GM23338 (cell line): ENCODE measurements around the gene CARTPT. TPM values are rescaled to one million over a fixed set of nuclear protein-coding genes. Genes with fewer than 3 reads are reported as not detected.
A peak's percentile ranks its signal among the peaks of the same experiment; 100 is the strongest.

ENCODE experiments used
- ATAC-seq: fragments of 200-7000 bp; cut with Tn5 transposase; 3 replicates; pipeline ENCODE4 v1.9.1; 2020
- DNase-seq: peaks from one replicate; pipeline ENCODE4 v3.0.0-alpha.2; 2015; ENCODE audit warnings: low spot score
- H2AFZ ChIP-seq: fragments of 200-600 bp; sonication (generic); 2 replicates; pipeline ENCODE4 v1.8.0; 2016; ENCODE audit warnings: antibody characterized with exemption, mild to moderate bottlenecking, moderate library complexity
- H3F3A ChIP-seq: fragments of 200-600 bp; sonication (generic); replicated peaks from 2 replicates; pipeline ENCODE4 v1.8.0; 2017; ENCODE audit warnings: antibody characterized with exemption, mixed run types, low read depth
- H3K27ac ChIP-seq: fragments of 200-600 bp; sonication (generic); 2 replicates; pipeline ENCODE4 v1.6.1; 2016; ENCODE audit warnings: low read depth
- H3K27me3 ChIP-seq: fragments of 200-600 bp; sonication (generic); 2 replicates; pipeline ENCODE4 v1.8.0; 2016; ENCODE audit warnings: mild to moderate bottlenecking, mixed run types, moderate library complexity; ENCODE audit not compliant: insufficient read depth
- H3K36me3 ChIP-seq: fragments of 200-600 bp; sonication (generic); 2 replicates; pipeline ENCODE4 v1.8.0; 2016; ENCODE audit warnings: mild to moderate bottlenecking; ENCODE audit not compliant: insufficient read depth
- H3K4me1 ChIP-seq: fragments of 200-600 bp; sonication (generic); 2 replicates; pipeline ENCODE4 v1.8.0; 2016; ENCODE audit warnings: mild to moderate bottlenecking, moderate library complexity; ENCODE audit not compliant: insufficient read depth
- H3K4me2 ChIP-seq: fragments of 200-600 bp; sonication (generic); 2 replicates; pipeline ENCODE4 v1.7.1; 2017; ENCODE audit warnings: mixed run types
- H3K4me3 ChIP-seq: fragments of 200-600 bp; sonication (generic); 2 replicates; pipeline ENCODE4 v1.6.1; 2016; ENCODE audit warnings: mixed run types
- H3K79me2 ChIP-seq: fragments of 200-600 bp; sonication (generic); replicated peaks from 2 replicates; pipeline ENCODE4 v1.8.0; 2017; ENCODE audit warnings: mild to moderate bottlenecking; ENCODE audit not compliant: insufficient read depth
- H3K9me2 ChIP-seq: fragments of 200-600 bp; sonication (generic); 2 replicates; pipeline ENCODE4 v1.8.0; 2017; ENCODE audit not compliant: insufficient read depth
- H4K20me1 ChIP-seq: fragments of 200-600 bp; sonication (generic); replicated peaks from 2 replicates; pipeline ENCODE4 v1.8.0; 2017; ENCODE audit warnings: mild to moderate bottlenecking; ENCODE audit not compliant: insufficient read depth
- H3K27ac Mint-ChIP-seq: 2 replicates; pipeline ENCODE4 v1.8.0; 2020; ENCODE audit warnings: inconsistent platforms, mild to moderate bottlenecking, moderate library complexity, mixed read lengths
- H3K27me3 Mint-ChIP-seq: 3 replicates; pipeline ENCODE4 v1.8.0; 2022; ENCODE audit warnings: low read depth, mild to moderate bottlenecking, moderate library complexity, mixed read lengths, inconsistent platforms; ENCODE audit not compliant: insufficient read depth, poor library complexity
- H3K36me3 Mint-ChIP-seq: 3 replicates; pipeline ENCODE4 v1.8.0; 2021; ENCODE audit warnings: low read depth, mild to moderate bottlenecking, inconsistent platforms, moderate library complexity, mixed read lengths
- H3K4me1 Mint-ChIP-seq: 3 replicates; pipeline ENCODE4 v1.8.0; 2020; ENCODE audit warnings: mild to moderate bottlenecking, inconsistent platforms, mixed read lengths
- H3K4me3 Mint-ChIP-seq: 3 replicates; pipeline ENCODE4 v1.8.0; 2021; ENCODE audit warnings: moderate library complexity, mild to moderate bottlenecking, inconsistent platforms, mixed read lengths
- H3K9me3 Mint-ChIP-seq: 3 replicates; pipeline ENCODE4 v1.8.0; 2020; ENCODE audit warnings: moderate library complexity, mild to moderate bottlenecking, inconsistent platforms, mixed read lengths
- CREB1 ChIP-seq: fragments of 250-450 bp; sonication (Bioruptor Pico); IDR thresholded peaks from 2 replicates; pipeline ENCODE4 v1.5.0; 2020; ENCODE audit warnings: low read depth, mild to moderate bottlenecking, moderate library complexity
- ETS1 ChIP-seq: IDR thresholded peaks from 2 replicates; pipeline ENCODE4 v1.6.1; 2016; ENCODE audit warnings: antibody characterized with exemption
- EZH2 ChIP-seq: fragments of 200-600 bp; sonication (generic); IDR thresholded peaks from one replicate; pipeline ENCODE4 v1.8.0; 2017; ENCODE audit warnings: antibody characterized with exemption, mild to moderate bottlenecking, low read depth; ENCODE audit not compliant: unreplicated experiment
- EZH2phosphoT487 ChIP-seq: fragments of 200-600 bp; sonication (generic); IDR thresholded peaks from one replicate; pipeline ENCODE4 v1.8.1; 2018; ENCODE audit warnings: antibody characterized with exemption; ENCODE audit not compliant: unreplicated experiment
- JUNB ChIP-seq: IDR thresholded peaks from one replicate; pipeline ENCODE4 v1.6.1; 2016; ENCODE audit warnings: antibody characterized with exemption; ENCODE audit not compliant: unreplicated experiment
- NANOG ChIP-seq: IDR thresholded peaks from 2 replicates; pipeline ENCODE4 v1.6.1; 2016; ENCODE audit warnings: antibody characterized with exemption, borderline replicate concordance
- POLR2AphosphoS5 ChIP-seq: IDR thresholded peaks from 2 replicates; pipeline ENCODE4 v1.6.1; 2016; ENCODE audit warnings: antibody characterized with exemption, low read depth
- STAT1 ChIP-seq: IDR thresholded peaks from one replicate; pipeline ENCODE4 v1.6.1; 2016; ENCODE audit warnings: antibody characterized with exemption; ENCODE audit not compliant: unreplicated experiment
- ZNF114 ChIP-seq: fragments of 250-450 bp; sonication (Bioruptor Pico); IDR thresholded peaks from 2 replicates; pipeline ENCODE4 v1.5.0; 2020; ENCODE audit warnings: mild to moderate bottlenecking, moderate library complexity
- ZNF331 ChIP-seq: fragments of 250-450 bp; sonication (Bioruptor Pico); IDR thresholded peaks from 2 replicates; pipeline ENCODE4 v1.5.0; 2020; ENCODE audit warnings: low read depth, mild to moderate bottlenecking, moderate library complexity
- ZNF462 ChIP-seq: fragments of 250-450 bp; sonication (Bioruptor Pico); IDR thresholded peaks from 2 replicates; pipeline ENCODE4 v1.5.0; 2020; ENCODE audit warnings: mild to moderate bottlenecking, moderate library complexity
- polyA plus RNA-seq: library from polyadenylated mRNA; unstranded; fragments of >200 nt; fragmentation: Nextera tagmentation; extraction: Ambion mirVana; gene quantifications from 2 replicates; pipeline ENCODE4 v1.2.1, GENCODE V29; 2016
- total RNA-seq: library from RNA; depleted of rRNA; stranded (reverse); fragments of >200 nt; shearing (Covaris generic); gene quantifications from 2 replicates; pipeline ENCODE4 v1.2.3, GENCODE V29; 2014
- TF ChIP-seq, protein P1 (sequence below): IDR thresholded peaks from one replicate; pipeline ENCODE4 v1.6.1; 2018; ENCODE audit warnings: antibody characterized with exemption; ENCODE audit not compliant: unreplicated experiment
- TF ChIP-seq, protein P2 (sequence below), 2 experiments: fragments of 200-600 bp in 1 of 2; sonication (generic) in 1 of 2; conservative IDR thresholded peaks; 2 replicates each; pipeline versions ENCODE4 v1.5.1 to v1.6.1; 2016 to 2017; ENCODE audit warnings: antibody characterized with exemption in 2 of 2, low read depth in 2 of 2, mild to moderate bottlenecking in 2 of 2, moderate library complexity in 1 of 2

Gene CARTPT
- total and polyA plus RNA-seq, 2 experiments from 2014 or later = not detected

- H3F3A ChIP-seq = no peaks in the 10 kb centered on the region
- no peak for ATAC-seq
- no peak overlapping the region for H3K27ac ChIP-seq
- H3K27ac Mint-ChIP-seq = no peak overlapping the region
- H3K9me2 ChIP-seq = no peaks in the 10 kb centered on the region
- H2AFZ ChIP-seq = peak overlapping the region; percentile 73; the same call in 1 of the 2 replicates
- no peak for DNase-seq
- no peak for TF ChIP-seq ETS1
- TF ChIP-seq POLR2AphosphoS5 = no peak
- TF ChIP-seq, protein P1, sequence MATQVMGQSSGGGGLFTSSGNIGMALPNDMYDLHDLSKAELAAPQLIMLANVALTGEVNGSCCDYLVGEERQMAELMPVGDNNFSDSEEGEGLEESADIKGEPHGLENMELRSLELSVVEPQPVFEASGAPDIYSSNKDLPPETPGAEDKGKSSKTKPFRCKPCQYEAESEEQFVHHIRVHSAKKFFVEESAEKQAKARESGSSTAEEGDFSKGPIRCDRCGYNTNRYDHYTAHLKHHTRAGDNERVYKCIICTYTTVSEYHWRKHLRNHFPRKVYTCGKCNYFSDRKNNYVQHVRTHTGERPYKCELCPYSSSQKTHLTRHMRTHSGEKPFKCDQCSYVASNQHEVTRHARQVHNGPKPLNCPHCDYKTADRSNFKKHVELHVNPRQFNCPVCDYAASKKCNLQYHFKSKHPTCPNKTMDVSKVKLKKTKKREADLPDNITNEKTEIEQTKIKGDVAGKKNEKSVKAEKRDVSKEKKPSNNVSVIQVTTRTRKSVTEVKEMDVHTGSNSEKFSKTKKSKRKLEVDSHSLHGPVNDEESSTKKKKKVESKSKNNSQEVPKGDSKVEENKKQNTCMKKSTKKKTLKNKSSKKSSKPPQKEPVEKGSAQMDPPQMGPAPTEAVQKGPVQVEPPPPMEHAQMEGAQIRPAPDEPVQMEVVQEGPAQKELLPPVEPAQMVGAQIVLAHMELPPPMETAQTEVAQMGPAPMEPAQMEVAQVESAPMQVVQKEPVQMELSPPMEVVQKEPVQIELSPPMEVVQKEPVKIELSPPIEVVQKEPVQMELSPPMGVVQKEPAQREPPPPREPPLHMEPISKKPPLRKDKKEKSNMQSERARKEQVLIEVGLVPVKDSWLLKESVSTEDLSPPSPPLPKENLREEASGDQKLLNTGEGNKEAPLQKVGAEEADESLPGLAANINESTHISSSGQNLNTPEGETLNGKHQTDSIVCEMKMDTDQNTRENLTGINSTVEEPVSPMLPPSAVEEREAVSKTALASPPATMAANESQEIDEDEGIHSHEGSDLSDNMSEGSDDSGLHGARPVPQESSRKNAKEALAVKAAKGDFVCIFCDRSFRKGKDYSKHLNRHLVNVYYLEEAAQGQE = no peak
- TF ChIP-seq EZH2phosphoT487 = no peak
- TF ChIP-seq STAT1 = no peak
- TF ChIP-seq JUNB = no peak
- no peak for TF ChIP-seq ZNF462 (CRISPR knock-in tag)
- no peak for TF ChIP-seq ZNF331 (CRISPR knock-in tag)
- TF ChIP-seq CREB1 (CRISPR knock-in tag) = no peak
- TF ChIP-seq, protein P2, sequence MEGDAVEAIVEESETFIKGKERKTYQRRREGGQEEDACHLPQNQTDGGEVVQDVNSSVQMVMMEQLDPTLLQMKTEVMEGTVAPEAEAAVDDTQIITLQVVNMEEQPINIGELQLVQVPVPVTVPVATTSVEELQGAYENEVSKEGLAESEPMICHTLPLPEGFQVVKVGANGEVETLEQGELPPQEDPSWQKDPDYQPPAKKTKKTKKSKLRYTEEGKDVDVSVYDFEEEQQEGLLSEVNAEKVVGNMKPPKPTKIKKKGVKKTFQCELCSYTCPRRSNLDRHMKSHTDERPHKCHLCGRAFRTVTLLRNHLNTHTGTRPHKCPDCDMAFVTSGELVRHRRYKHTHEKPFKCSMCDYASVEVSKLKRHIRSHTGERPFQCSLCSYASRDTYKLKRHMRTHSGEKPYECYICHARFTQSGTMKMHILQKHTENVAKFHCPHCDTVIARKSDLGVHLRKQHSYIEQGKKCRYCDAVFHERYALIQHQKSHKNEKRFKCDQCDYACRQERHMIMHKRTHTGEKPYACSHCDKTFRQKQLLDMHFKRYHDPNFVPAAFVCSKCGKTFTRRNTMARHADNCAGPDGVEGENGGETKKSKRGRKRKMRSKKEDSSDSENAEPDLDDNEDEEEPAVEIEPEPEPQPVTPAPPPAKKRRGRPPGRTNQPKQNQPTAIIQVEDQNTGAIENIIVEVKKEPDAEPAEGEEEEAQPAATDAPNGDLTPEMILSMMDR (conservative IDR thresholded peaks at IDR 0.05; ENCODE audit: low read depth in 2 of 2) = no peak
- no peak for TF ChIP-seq ZNF114 (CRISPR knock-in tag)
- TF ChIP-seq NANOG = no peak
- no peak for TF ChIP-seq EZH2
- H3K4me1 Mint-ChIP-seq = peaks cover 9% of the 10 kb centered on the region
- H3K79me2 ChIP-seq = no peaks in the 10 kb centered on the region
- H3K36me3 ChIP-seq = no peaks in the 10 kb centered on the region
- no peaks in the 10 kb centered on the region for H4K20me1 ChIP-seq
- no peak overlapping the region for H3K4me3 ChIP-seq
- H3K27me3 Mint-ChIP-seq = no peaks in the 10 kb centered on the region
- no peak overlapping the region for H3K4me3 Mint-ChIP-seq
- H3K36me3 Mint-ChIP-seq = no peaks in the 10 kb centered on the region
- 0 out of 2 replicates have a peak, but pooled peaks cover 3% of the 10 kb centered on the region for H3K4me1 ChIP-seq
- H3K9me3 Mint-ChIP-seq = no peaks in the 10 kb centered on the region
- H3K4me2 ChIP-seq = no peak overlapping the region
- H3K27me3 ChIP-seq = no peaks in the 10 kb centered on the region
Observed at GRCh38 chr5:71740015-71740753, 21.1 kb downstream of the CARTPT start.
